ENCODE measurements around the gene TMEM178B.
"Not testable (repeated sequence)": the region's sequence is repeated elsewhere in the genome, so short reads cannot be mapped to it uniquely, and the experiment has no call there.

TMEM178B gene

DNA sequence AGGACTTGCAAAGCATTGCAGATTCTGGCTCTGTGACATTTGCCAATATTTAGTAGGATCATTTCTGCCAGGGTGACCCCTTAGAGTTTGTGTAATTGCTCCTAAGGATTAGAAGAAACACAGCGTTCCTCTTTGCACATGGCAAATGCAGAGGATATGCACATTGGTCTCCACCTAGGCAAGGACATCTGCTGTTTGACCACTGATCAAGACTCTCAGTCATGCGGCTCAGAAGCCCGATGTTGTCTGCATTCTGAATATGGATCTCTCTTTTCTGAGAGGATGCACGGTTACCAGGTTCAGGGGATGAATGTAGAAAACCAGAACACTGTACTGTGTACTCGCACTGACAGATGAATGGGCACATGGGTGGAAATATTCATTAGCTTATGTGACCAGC, 296.8 kb downstream of the TMEM178B start:
- TF ChIP-seq, protein P1, sequence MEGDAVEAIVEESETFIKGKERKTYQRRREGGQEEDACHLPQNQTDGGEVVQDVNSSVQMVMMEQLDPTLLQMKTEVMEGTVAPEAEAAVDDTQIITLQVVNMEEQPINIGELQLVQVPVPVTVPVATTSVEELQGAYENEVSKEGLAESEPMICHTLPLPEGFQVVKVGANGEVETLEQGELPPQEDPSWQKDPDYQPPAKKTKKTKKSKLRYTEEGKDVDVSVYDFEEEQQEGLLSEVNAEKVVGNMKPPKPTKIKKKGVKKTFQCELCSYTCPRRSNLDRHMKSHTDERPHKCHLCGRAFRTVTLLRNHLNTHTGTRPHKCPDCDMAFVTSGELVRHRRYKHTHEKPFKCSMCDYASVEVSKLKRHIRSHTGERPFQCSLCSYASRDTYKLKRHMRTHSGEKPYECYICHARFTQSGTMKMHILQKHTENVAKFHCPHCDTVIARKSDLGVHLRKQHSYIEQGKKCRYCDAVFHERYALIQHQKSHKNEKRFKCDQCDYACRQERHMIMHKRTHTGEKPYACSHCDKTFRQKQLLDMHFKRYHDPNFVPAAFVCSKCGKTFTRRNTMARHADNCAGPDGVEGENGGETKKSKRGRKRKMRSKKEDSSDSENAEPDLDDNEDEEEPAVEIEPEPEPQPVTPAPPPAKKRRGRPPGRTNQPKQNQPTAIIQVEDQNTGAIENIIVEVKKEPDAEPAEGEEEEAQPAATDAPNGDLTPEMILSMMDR (conservative IDR thresholded peaks at IDR 0.05; ENCODE audit: control insufficient read depth, insufficient read depth, low read depth, low read length): no peak
- no peak for DNase-seq (ENCODE audit: low read depth)
- no peak overlapping the region for H3K4me3 ChIP-seq (ENCODE audit: control insufficient read depth, low read depth, low read length)

DNA sequence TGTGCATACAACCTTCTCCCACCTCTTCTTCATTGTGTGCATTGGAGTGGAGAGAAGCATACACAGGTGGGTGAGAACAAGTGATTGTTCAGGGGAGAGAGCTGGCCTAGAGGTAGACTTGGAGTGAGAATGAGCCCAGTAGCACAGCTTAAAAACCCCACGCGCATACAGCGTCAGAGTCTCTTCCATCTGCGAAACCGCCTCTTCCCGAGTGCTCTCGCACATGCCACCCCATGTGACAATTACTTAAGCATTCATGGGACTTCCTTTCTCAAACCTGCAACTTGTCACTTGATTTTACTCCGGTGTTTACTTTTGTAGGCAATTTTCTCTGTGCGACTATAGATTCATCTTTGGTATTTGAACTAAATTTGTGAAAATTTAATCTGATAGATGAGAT, 300.6 kb downstream of the TMEM178B start:
- no peak for DNase-seq (ENCODE audit: low read depth)
- H3K4me3 ChIP-seq (ENCODE audit: control insufficient read depth, low read depth, low read length): no peak overlapping the region
- TF ChIP-seq, protein P1 (conservative IDR thresholded peaks at IDR 0.05; ENCODE audit: control insufficient read depth, insufficient read depth, low read depth, low read length): no peak

DNA sequence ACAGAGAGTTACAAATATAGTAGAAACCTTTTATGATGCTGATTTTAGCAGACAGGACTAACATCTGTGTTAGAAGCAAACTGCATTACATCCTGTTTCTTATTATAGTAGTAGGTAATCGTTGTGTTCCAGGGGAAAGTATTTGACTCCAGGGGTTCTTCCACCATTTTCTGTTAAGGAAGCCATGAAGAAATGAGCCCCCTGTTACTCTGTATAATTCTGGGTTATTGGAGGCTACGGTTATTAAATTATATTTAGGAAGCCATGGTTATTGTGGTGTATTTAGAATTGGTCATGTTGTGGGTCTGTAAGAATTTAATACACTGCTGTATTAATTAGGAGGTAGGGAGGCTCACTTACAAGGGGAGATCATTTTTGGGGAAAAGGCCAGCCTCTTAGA, 301.6 kb downstream of the TMEM178B start:
- TF ChIP-seq, protein P1 (conservative IDR thresholded peaks at IDR 0.05; ENCODE audit: control insufficient read depth, insufficient read depth, low read depth, low read length): no peak
- no peak overlapping the region for H3K4me3 ChIP-seq (ENCODE audit: control insufficient read depth, low read depth, low read length)
- no peak for DNase-seq (ENCODE audit: low read depth)

DNA sequence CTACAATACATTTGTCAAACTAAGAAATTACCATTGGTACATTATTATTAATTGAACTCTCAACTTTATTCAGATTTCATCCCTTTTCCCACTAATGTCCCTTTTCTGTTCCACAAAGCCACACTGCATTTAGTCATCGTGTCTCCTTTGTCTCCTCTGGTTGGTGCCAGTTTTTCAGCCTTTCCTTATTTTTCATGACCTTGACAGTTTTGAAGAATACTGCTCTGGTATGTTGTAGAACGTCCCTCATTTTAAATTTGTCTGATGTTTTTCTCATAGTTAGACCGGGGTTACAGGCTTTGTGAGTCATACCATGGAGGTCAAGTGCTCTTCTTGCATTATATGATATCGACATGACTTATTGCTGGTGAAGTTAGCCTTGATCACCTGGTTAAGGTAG, 304.0 kb downstream of the TMEM178B start:
- no peak overlapping the region for H3K4me3 ChIP-seq (ENCODE audit: control insufficient read depth, low read depth, low read length)
- TF ChIP-seq, protein P1 (conservative IDR thresholded peaks at IDR 0.05; ENCODE audit: control insufficient read depth, insufficient read depth, low read depth, low read length): no peak
- no peak for DNase-seq (ENCODE audit: low read depth)

DNA sequence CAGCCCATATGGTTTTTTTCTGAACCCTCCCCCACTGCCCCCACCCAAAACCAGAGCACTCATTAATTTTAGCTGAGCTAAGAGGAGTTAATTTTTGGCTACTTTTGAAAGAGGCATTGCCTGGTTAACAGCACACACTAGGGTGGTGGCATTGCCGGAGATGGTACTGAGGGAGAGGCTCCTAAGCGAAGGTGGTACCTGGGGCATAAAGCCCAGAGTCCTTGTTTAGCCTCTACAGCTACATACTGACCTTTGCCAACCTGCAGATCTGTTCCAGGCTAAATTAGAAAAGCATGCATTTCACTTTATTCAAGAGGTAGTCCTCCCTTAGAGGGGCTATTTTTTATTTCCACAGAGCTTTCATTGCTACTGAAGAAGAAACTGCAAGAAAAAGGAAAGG, 304.5 kb downstream of the TMEM178B start:
- DNase-seq (ENCODE audit: low read depth): no peak
- H3K4me3 ChIP-seq (ENCODE audit: control insufficient read depth, low read depth, low read length): no peak overlapping the region
- TF ChIP-seq, protein P1 (conservative IDR thresholded peaks at IDR 0.05; ENCODE audit: control insufficient read depth, insufficient read depth, low read depth, low read length): no peak

DNA sequence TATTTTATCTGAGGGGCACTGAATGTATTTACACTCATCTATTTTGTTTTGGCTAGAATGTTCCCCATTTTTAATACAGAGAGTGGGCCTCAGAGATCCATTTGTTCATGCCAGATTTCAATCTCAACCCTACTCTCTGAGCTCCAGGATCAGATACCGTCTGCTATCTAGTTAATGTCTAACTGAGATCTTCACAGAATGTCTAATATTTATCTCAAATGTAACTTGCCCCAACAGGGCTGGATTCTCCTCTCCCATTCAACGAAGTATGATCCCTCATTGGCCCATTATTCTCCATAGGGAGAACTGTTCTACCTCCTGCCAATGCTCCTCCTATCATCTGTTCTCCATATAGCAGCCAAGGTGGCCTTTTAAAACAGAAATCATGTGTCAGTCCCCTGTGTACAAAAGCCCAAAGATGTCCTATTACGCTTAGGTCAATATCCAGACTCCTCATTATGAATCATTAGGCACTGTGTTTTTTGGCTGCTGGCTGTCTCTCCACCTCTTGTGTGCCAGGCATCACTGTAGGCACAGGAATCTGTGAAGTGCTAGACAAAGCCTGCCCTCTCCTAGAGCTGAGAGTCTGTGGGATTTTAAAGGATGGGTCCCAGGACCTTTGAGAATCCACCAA, 308.0 kb downstream of the TMEM178B start:
- TF ChIP-seq, protein P1 (conservative IDR thresholded peaks at IDR 0.05; ENCODE audit: control insufficient read depth, insufficient read depth, low read depth, low read length): no peak
- DNase-seq (ENCODE audit: low read depth): peak; percentile 15
- H3K4me3 ChIP-seq (ENCODE audit: control insufficient read depth, low read depth, low read length): no peak overlapping the region

DNA sequence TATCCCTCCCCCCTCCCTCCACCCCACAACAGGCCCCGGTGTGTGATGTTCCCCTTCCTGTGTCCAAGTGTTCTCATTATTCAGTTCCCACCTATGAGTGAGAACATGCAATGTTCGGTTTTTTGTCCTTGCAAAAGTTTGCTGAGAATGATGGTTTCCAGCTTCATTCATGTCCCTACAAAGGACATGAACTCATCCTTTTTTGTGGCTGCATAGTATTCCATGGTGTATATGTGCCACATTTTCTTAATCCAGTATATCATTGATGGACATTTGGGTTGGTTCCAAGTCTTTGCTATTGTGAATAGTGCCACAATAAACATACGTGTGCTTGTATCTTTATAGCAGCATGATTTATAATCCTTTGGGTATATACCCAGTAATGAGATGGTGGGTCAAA, 309.5 kb downstream of the TMEM178B start:
- not testable (repeated sequence) for H3K4me3 ChIP-seq (ENCODE audit: control insufficient read depth, low read depth, low read length); DNase-seq (ENCODE audit: low read depth)
